ENCODE results near the gene WRNIP1.

The WRNIP1 gene

DNA sequence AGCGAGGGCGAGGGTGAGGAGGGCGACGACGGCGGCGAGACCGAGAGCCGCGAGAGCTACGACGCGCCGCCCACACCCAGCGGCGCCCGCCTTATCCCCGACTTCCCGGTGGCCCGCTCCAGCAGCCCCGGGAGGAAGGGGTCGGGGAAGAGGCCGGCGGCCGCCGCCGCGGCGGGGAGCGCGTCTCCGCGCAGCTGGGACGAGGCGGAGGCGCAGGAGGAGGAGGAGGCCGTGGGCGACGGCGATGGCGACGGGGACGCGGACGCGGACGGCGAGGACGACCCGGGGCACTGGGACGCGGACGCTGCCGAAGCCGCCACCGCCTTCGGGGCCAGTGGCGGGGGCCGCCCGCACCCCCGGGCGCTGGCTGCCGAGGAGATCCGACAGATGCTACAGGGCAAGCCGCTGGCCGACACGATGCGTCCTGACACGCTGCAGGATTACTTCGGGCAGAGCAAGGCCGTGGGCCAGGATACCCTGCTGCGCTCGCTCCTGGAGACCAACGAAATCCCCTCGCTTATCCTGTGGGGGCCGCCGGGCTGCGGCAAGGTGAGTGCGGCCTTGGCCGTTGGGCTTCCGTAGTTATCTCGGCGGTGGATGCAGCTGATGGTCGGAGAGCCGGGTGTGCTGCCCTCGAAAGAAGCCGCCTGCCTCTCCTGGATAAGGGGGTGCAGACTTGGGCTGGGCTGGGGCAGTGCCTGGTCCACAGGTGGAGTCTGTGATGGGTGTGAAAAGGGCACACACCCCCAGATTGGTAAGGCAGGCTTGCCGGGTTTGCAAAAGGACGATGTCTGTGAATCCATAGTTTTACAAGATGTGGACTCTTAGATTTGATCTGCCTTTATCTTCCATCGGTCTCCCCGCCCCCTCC lies 938 bp downstream of the WRNIP1 start:
- TF ChIP-seq, protein P1, sequence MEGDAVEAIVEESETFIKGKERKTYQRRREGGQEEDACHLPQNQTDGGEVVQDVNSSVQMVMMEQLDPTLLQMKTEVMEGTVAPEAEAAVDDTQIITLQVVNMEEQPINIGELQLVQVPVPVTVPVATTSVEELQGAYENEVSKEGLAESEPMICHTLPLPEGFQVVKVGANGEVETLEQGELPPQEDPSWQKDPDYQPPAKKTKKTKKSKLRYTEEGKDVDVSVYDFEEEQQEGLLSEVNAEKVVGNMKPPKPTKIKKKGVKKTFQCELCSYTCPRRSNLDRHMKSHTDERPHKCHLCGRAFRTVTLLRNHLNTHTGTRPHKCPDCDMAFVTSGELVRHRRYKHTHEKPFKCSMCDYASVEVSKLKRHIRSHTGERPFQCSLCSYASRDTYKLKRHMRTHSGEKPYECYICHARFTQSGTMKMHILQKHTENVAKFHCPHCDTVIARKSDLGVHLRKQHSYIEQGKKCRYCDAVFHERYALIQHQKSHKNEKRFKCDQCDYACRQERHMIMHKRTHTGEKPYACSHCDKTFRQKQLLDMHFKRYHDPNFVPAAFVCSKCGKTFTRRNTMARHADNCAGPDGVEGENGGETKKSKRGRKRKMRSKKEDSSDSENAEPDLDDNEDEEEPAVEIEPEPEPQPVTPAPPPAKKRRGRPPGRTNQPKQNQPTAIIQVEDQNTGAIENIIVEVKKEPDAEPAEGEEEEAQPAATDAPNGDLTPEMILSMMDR (IDR thresholded peaks at IDR 0.05; ENCODE audit: low read depth, low read length, missing control alignments), result no peak
- DNase-seq (ENCODE audit: low read depth), result no peak
- peak overlapping the region; percentile 59 for H3K4me3 ChIP-seq (ENCODE audit: low read depth, low read length)

DNA sequence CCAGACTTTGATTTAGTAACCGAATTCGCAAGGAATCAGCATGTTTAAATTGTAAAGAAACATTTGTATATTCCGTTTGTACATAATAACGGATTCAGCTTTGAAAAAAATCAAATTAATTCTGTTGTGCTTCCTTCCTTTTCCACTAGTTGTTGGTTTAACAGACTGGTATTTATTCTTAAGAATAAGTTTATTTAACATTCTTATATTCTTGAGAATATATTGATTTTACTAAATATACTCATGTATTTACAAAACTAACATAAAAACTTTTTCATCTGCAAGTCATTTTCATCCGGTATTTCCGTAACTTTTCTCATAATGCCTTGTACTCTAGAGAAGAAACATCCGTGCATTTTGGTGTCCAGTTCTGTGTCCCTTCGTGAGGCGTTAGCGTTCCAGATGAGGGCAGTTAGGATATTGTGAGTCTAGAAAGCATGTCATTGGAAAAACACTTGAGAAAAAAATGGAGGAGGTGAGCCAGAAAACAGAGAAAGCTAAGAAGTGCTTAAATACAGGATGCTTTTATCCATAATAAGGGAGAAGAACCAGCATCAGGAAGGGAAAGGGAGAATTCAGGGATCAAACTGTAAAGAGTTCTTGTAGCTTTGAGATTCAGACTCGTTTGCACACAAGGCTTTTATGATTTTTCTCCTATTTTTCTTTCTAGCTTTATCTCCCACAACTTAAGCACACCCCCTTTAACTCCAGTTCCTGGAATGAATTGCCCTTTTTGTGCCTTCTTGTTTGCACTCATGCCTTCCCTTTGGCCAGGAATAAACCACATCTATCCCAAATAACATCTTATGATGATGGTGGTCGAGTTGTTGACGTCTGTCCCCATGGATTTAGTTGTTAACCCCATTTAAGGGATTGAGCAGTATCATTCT lies 1.8 kb downstream of the WRNIP1 start:
- peak overlapping the region; percentile 59 for H3K4me3 ChIP-seq (ENCODE audit: low read depth, low read length)
- TF ChIP-seq, protein P1 (IDR thresholded peaks at IDR 0.05; ENCODE audit: low read depth, low read length, missing control alignments), result peak; percentile 8
- no peak for DNase-seq (ENCODE audit: low read depth)

DNA sequence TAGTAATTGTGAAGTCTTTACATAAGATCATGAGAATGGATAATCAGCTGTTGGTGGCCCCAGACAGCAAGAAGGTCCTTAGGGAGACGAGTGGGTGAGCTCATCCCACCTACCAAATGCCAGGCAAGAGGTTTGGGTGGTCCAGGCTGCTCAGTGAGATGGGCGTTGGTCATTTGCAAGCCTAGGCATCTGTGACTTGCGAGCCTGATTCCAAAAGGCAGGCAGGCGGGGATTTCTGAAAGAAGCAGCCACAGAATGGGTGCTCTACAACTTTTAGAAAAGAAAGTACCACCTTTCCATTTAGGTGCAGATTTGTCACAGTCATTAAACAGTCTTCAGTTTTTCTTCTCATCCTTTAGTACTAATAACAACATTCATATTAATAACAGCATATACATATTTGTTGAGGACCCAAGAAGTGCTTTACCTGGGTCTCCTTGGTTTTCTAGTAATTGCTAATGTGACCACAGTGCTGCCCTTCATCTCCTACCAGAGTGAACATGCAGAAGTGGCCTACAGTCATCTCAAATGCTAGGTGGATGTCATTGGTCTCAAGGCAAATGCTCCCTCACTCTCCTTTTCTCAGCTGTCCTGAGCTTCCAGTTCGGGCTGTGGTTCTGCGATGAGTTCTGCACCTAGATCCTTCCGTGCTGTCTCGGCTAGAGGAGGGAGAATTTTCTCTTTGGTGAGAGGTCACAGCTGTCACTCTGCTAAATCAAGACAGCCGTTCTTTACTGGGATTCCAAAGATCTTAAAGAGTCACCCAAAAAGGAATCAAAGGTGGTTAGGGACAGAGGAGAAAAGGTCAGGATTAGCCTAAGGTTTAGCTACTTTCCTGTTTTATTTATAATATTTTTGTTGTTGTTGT lies 2.7 kb downstream of the WRNIP1 start:
- DNase-seq (ENCODE audit: low read depth), result no peak
- TF ChIP-seq, protein P1 (IDR thresholded peaks at IDR 0.05; ENCODE audit: low read depth, low read length, missing control alignments), result no peak
- H3K4me3 ChIP-seq (ENCODE audit: low read depth, low read length), result peak overlapping the region; percentile 59

DNA sequence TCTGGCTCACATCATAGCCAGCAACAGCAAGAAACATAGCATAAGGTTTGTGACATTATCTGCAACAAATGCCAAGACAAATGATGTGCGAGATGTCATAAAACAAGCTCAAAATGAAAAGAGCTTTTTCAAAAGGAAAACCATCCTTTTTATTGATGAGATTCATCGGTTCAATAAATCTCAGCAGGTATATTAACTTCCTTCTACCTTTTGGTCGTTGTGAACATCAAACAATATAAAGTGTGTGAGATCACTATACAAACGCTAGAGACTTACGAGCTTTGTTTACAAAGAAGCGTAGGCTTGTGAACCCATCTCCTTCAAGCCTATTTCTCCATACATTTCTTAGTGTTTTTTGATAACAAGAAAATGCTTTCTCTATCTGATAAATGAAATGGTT lies 3.5 kb downstream of the WRNIP1 start:
- no peak for DNase-seq (ENCODE audit: low read depth)
- TF ChIP-seq, protein P1 (IDR thresholded peaks at IDR 0.05; ENCODE audit: low read depth, low read length, missing control alignments), result no peak
- H3K4me3 ChIP-seq (ENCODE audit: low read depth, low read length), result no peak overlapping the region; the same call in 1 of the 2 replicates

DNA sequence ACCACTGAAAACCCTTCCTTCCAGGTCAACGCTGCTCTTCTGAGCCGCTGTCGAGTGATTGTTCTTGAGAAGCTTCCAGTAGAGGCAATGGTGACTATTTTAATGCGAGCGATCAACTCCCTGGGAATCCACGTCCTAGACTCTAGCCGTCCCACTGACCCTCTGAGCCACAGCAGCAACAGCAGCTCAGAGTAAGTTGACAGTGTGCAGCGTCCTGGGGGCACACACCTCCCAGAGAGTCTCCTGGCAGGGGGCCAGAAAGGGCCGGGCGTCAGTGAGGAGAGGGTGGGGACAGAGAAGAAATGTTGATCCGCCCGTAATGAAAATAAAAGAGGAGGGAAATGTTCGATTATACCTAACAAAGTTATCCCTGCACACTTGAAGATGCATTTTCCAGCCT lies 5.0 kb downstream of the WRNIP1 start:
- TF ChIP-seq, protein P1 (IDR thresholded peaks at IDR 0.05; ENCODE audit: low read depth, low read length, missing control alignments), result no peak
- DNase-seq (ENCODE audit: low read depth), result no peak
- no peak overlapping the region for H3K4me3 ChIP-seq (ENCODE audit: low read depth, low read length)

DNA sequence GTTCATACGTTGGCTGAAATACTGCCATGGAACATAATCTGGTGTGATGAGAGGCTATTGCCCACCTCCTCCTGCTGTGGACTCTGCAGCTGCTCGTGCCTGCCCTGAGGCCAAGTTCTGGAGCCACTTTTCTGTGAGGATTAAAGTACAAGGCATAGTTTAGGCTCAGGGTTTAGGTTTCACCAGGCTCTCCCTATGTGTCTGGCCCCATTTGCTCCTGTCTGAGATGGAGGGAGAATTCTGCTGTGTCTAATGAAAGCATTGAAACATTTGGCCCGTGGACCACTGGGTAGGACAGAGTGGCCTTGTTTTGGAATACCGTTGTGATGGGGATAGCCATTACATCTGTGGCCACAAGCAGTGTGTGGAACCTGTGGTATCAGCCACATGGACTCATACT lies 5.9 kb downstream of the WRNIP1 start:
- DNase-seq (ENCODE audit: low read depth), result no peak
- TF ChIP-seq, protein P1 (IDR thresholded peaks at IDR 0.05; ENCODE audit: low read depth, low read length, missing control alignments), result no peak
- no peak overlapping the region for H3K4me3 ChIP-seq (ENCODE audit: low read depth, low read length)

All from GM12864 (cell line).